ENCODE measurements around the gene STX7.
A peak's percentile ranks its signal among the peaks of the same experiment; 100 is the strongest.

GRCh38 chr6:132483779-132484679 is 28.9 kb downstream of the STX7 start:
- TF ChIP-seq, protein P1, sequence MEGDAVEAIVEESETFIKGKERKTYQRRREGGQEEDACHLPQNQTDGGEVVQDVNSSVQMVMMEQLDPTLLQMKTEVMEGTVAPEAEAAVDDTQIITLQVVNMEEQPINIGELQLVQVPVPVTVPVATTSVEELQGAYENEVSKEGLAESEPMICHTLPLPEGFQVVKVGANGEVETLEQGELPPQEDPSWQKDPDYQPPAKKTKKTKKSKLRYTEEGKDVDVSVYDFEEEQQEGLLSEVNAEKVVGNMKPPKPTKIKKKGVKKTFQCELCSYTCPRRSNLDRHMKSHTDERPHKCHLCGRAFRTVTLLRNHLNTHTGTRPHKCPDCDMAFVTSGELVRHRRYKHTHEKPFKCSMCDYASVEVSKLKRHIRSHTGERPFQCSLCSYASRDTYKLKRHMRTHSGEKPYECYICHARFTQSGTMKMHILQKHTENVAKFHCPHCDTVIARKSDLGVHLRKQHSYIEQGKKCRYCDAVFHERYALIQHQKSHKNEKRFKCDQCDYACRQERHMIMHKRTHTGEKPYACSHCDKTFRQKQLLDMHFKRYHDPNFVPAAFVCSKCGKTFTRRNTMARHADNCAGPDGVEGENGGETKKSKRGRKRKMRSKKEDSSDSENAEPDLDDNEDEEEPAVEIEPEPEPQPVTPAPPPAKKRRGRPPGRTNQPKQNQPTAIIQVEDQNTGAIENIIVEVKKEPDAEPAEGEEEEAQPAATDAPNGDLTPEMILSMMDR (IDR thresholded peaks at IDR 0.05; ENCODE audit: extremely low read depth in 1 of 2, insufficient read depth in 1 of 2, low read depth in 1 of 2, low read length in 2 of 2): peak; percentile 46 to 48
- no peak for TF ChIP-seq POLR2AphosphoS5 (IDR thresholded peaks at IDR 0.05; ENCODE audit: insufficient read depth, low read depth, low read length)
- no peak for TF ChIP-seq FOS (IDR thresholded peaks at IDR 0.05; ENCODE audit: borderline replicate concordance, insufficient read depth, low read length)
- no peak for TF ChIP-seq JUN (IDR thresholded peaks at IDR 0.05; ENCODE audit: borderline replicate concordance, insufficient read depth, insufficient read length, low read depth)
- no peak for TF ChIP-seq EZH2 (IDR thresholded peaks at IDR 0.05; ENCODE audit: borderline replicate concordance, low read depth, low read length, severe bottlenecking)

Data from endothelial cell of umbilical vein (primary cell).